Subcutaneous abdominal adipose tissue (tissue), 5 donors: ENCODE results near the gene LMAN2L.
"Not testable (repeated sequence)": the region's sequence is repeated elsewhere in the genome, so short reads cannot be mapped to it uniquely, and the experiment has no call there.

ENCODE experiments used
- H3K27ac ChIP-seq: one replicate; pipeline ENCODE4 v1.7.0; 2013; ENCODE audit warnings: low read depth, mild to moderate bottlenecking, inconsistent platforms, low read length, moderate library complexity
- H3K27me3 ChIP-seq, 5 donors: one replicate each; pipeline ENCODE4 v1.7.0; 2013; ENCODE audit warnings: low read length in 5 of 5, inconsistent platforms in 1 of 5; ENCODE audit not compliant: control insufficient read depth in 5 of 5, insufficient read depth in 4 of 5
- H3K36me3 ChIP-seq, 5 donors: one replicate each; pipeline ENCODE4 v1.7.0; 2013; ENCODE audit warnings: low read length in 5 of 5; ENCODE audit not compliant: control insufficient read depth in 5 of 5, insufficient read depth in 5 of 5
- H3K4me1 ChIP-seq, 5 donors: one replicate each; pipeline ENCODE4 v1.7.0; 2013; ENCODE audit warnings: low read length in 5 of 5, mild to moderate bottlenecking in 3 of 5, moderate library complexity in 1 of 5; ENCODE audit not compliant: control insufficient read depth in 5 of 5, insufficient read depth in 5 of 5
- H3K4me3 ChIP-seq, 5 donors: one replicate each; pipeline ENCODE4 v1.7.0; 2013; ENCODE audit warnings: low read length in 5 of 5, low read depth in 1 of 5
- H3K9ac ChIP-seq, 5 donors: one replicate each; pipeline ENCODE4 v1.7.0; 2013; ENCODE audit warnings: low read length in 5 of 5, mild to moderate bottlenecking in 4 of 5, moderate library complexity in 3 of 5
- H3K9me3 ChIP-seq, 5 donors: one replicate each; pipeline ENCODE4 v1.7.0; 2013; ENCODE audit warnings: low read length in 5 of 5; ENCODE audit not compliant: control insufficient read depth in 5 of 5
- donor health status: healthy.
- donor health status: healthy.
- donor health status: healthy.
- donor health status: healthy.
- donor health status: healthy.

The LMAN2L gene

GRCh38 chr2:96680561-96681141 lies 59.2 kb downstream of the LMAN2L start:
- no peak overlapping the region for H3K27ac ChIP-seq

DNA sequence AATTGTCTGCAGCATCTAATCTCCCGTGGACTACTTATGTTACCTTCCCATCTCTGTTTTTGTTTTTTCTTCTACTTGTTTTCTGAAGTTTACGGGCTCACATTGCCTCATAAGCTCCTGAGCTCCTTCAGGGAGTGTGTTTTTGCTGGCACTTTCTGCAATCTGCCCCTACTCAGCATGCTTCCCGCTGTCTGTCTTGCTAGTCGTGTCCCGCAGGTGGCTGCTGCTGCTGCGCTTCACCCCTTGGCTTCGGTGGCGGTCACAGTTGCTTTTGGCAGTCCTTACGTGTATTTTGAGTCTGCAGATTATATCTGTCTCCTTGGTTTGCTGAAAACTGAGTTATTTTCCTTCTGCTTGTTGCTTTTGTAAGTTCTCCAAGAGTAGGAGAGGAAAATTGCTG lies 60.0 kb downstream of the LMAN2L start:
- no peak overlapping the region for H3K27ac ChIP-seq
- H3K4me1 ChIP-seq = peaks cover 0 to 2% (median 0%) of the 10 kb centered on the region in 5 donors
- no peaks in the 10 kb centered on the region for H3K36me3 ChIP-seq
- no peak overlapping the region for H3K9ac ChIP-seq
- peaks cover 0 to 10% (median 5%) of the 10 kb centered on the region in 5 donors for H3K27me3 ChIP-seq
- no peak overlapping the region for H3K4me3 ChIP-seq
- no peaks in the 10 kb centered on the region for H3K9me3 ChIP-seq

More at GRCh38 chr2:96680561-96681141, 59.2 kb downstream of the LMAN2L start:
- H3K9me3 ChIP-seq = no peaks in the 10 kb centered on the region
- H3K36me3 ChIP-seq = no peaks in the 10 kb centered on the region
- no peak overlapping the region for H3K9ac ChIP-seq
- H3K4me1 ChIP-seq = peaks cover 0 to 7% (median 4%) of the 10 kb centered on the region in 5 donors
- H3K27me3 ChIP-seq = peaks cover 0 to 18% (median 5%) of the 10 kb centered on the region in 5 donors
- no peak overlapping the region for H3K4me3 ChIP-seq

DNA sequence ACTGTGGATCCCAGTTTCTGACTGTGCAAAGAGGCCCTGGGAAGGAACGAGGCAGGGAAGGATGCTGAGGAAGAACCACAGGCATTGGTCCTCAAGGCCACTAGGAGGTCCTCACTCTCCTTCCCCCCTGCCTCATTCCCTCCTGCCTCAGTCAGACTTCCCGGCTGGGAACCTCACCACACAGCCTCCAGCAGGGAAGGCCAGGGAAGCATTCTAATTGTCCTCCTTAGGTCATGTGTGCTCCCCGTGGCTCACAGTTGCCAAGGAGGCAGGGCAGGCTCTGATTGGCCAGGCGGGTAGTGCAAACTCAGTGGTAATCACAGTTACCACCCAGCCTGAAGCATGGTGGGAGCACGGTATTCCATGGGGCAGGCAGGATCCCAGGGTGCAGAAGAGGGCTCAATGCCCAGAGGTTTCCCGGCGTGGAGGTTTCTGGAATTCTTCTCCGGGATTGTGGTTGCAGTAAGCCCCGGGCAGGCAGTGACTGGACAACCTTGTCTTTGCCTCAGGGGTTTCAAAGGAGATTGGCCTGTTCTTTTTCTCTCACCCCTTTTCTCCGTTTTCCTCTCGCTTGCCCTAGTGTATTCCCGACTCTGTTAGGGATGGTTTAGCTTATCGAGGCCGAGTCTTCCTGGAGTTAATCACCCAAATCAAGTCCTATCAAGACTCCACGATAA lies 70.2 kb downstream of the LMAN2L start:
- Histone ChIP-seq H3K27me3 (no peaks in the 10 kb centered on the region), H3K27ac (no peak overlapping the region), H3K36me3 (no peaks in the 10 kb centered on the region), H3K9ac (no peak overlapping the region), H3K9me3 (peaks cover 0 to under 1% (median 0%) of the 10 kb centered on the region in 5 donors), H3K4me3 (no peak overlapping the region), H3K4me1 (no peaks in the 10 kb centered on the region)

GRCh38 chr2:96668771-96669170 lies 71.1 kb downstream of the LMAN2L start:
- H3K27ac ChIP-seq = no peak overlapping the region
- no peaks in the 10 kb centered on the region for H3K27me3 ChIP-seq
- peaks cover 0 to 8% (median 7%) of the 10 kb centered on the region in 5 donors for H3K9me3 ChIP-seq
- H3K4me1 ChIP-seq = no peaks in the 10 kb centered on the region
- H3K36me3 ChIP-seq = no peaks in the 10 kb centered on the region
- no peak overlapping the region for H3K4me3 ChIP-seq
- H3K9ac ChIP-seq = no peak overlapping the region

DNA sequence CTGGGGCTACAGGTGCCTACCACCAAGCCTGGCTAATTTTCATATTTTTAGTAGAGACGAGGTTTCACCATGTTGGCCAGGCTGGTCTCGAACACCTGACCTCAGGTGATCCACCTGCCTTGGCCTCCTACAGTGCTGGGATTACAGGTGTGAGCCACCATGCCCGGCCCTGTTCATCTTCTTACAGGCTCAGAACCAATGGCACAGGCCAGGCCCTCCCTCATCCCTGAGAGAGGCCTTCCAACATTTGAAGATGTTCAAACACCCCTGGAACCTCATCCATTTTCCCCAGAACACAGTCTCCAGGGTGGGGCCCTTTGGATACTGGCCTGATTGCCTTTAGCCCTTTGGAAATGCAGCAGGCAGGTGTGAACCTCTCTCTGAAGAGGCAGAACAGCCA lies 74.1 kb downstream of the LMAN2L start:
- H3K4me1 ChIP-seq, H3K9me3 ChIP-seq, H3K9ac ChIP-seq, H3K36me3 ChIP-seq, H3K27me3 ChIP-seq, H3K4me3 ChIP-seq, H3K27ac ChIP-seq: not testable (repeated sequence)

GRCh38 chr2:96665083-96665569 lies 74.7 kb downstream of the LMAN2L start:
- Histone ChIP-seq H3K27me3 (no peaks in the 10 kb centered on the region), H3K4me3 (no peak overlapping the region), H3K9ac (no peak overlapping the region), H3K4me1 (no peaks in the 10 kb centered on the region), H3K36me3 (no peaks in the 10 kb centered on the region), H3K9me3 (peaks cover 0 to 9% (median 7%) of the 10 kb centered on the region in 5 donors), H3K27ac (no peak overlapping the region)

DNA sequence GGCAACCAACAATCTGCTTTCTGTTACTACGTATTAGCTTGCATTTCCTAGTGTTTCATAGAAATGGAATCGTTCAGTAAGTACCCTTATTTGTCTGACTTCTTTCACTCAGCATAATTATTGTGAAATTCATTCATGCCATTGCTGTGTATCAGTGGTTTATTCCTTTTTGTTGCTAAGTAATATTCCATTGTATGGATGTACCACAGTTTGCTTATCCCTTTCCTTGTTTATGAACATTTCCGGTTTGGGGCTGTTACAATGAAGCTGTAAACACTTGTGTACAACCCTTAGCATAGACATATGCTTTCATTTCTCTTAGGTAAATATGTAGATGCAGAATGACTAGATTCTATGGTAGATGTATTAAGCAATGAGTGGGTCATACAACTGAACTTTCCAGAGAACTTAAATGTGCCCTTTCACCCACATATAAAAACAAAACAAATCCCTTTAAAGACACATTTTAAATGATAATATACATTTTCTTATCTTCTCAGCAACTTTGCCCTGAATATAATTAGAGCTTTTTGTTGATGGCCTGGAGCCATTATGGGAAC lies 75.4 kb downstream of the LMAN2L start:
- Histone ChIP-seq H3K36me3 (no peaks in the 10 kb centered on the region), H3K9me3 (peaks cover 0 to 9% (median 7%) of the 10 kb centered on the region in 5 donors), H3K4me3 (no peak overlapping the region), H3K9ac (no peak overlapping the region), H3K4me1 (no peaks in the 10 kb centered on the region), H3K27ac (no peak overlapping the region), H3K27me3 (peaks cover 0 to 3% (median 0%) of the 10 kb centered on the region in 5 donors)

DNA sequence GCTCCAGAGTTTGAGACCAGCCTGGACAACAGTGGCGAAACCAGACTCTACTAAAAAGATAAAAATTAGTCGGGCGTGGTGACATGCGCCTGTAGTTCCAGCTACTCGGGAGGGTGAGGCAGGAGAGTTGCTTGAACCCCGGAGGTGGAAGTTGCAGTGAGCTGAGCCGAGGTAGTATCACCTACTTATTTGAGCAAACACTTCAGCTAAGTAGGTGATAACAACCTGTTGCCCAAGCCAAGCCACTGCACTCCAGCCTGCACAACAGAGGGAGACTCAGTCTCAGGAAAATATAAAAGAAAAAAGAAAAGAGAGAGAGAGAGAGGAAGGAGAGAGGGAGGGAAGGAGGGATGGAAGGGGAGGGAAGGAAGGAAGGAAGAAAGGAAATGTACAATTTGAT lies 76.0 kb downstream of the LMAN2L start:
- no peak overlapping the region for H3K27ac ChIP-seq
- peaks cover 0 to 9% (median 7%) of the 10 kb centered on the region in 5 donors for H3K9me3 ChIP-seq

GRCh38 chr2:96663177-96663576 lies 76.7 kb downstream of the LMAN2L start:
- Histone ChIP-seq H3K27ac (no peak overlapping the region), H3K4me3 (no peak overlapping the region), H3K9me3 (peaks cover 0 to 9% (median 7%) of the 10 kb centered on the region in 5 donors), H3K27me3 (peaks cover 0 to 3% (median 0%) of the 10 kb centered on the region in 5 donors), H3K4me1 (no peaks in the 10 kb centered on the region), H3K9ac (no peak overlapping the region), H3K36me3 (no peaks in the 10 kb centered on the region)

More for the DNA sequence above, 76.0 kb downstream of the LMAN2L start:
- H3K27me3 ChIP-seq = peaks cover 0 to 3% (median 0%) of the 10 kb centered on the region in 5 donors
- no peak overlapping the region for H3K9ac ChIP-seq
- no peaks in the 10 kb centered on the region for H3K36me3 ChIP-seq
- H3K4me1 ChIP-seq = no peaks in the 10 kb centered on the region
- no peak overlapping the region for H3K4me3 ChIP-seq

DNA sequence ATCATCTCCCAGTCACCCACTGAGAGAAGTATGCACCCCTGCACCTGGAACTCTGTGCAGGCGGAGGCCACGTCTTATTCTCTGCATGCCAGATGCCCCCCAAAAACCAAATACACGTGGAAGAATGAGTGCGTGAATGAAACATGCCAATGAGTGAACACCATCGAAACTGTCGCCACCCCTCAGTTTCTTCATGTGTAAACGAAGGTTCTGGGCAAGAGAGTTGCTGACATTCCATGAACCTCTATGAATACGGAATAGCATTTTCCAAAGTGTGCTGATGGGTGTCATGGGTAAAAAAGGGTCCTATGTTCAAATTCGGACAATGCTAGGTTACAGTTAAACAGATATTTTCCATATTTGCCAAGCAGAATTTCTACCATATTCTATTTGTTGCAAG lies 77.5 kb downstream of the LMAN2L start:
- Histone ChIP-seq H3K9ac (no peak overlapping the region), H3K36me3 (no peaks in the 10 kb centered on the region), H3K4me3 (no peak overlapping the region), H3K27ac (no peak overlapping the region), H3K27me3 (peaks cover 0 to 3% (median 0%) of the 10 kb centered on the region in 5 donors), H3K9me3 (peaks cover 0 to 9% (median 7%) of the 10 kb centered on the region in 5 donors), H3K4me1 (no peaks in the 10 kb centered on the region)
